ENCODE measurements around the gene CD99.
"Not testable (repeated sequence)": the region's sequence is repeated elsewhere in the genome, so short reads cannot be mapped to it uniquely, and the experiment has no call there.

The CD99 gene

DNA sequence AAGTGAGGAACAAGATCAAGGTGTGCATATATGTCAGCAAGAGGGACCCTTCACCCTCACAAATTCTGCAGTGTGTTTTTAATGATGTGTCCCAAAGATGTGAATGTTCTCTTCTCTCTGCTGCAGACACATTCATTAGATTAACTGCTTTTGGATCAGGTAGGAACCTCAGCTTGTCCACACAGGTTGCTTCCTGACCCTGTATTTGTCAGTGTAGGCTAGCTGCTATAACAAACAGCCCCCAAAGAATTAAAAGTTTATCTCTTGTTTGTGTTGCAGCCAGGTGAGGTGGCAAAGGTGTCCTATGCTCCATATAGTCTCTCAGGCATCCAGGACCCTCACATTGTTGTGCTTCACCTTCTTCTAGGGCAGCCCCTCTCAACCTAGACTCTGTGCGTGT is 78.5 kb downstream of the CD99 start:
- no peak overlapping the region for H2BK12ac ChIP-seq (ENCODE audit: low read length in 2 of 2)
- no peak for DNase-seq
- H3K27me3 ChIP-seq (ENCODE audit: control insufficient read depth in 1 of 2, insufficient read depth in 1 of 2, low read length in 2 of 2) = peaks cover 0 to 15% of the 10 kb centered on the region in 2 experiments
- peak overlapping the region in 1 of 2 experiments; percentile 29 for H3K18ac ChIP-seq (ENCODE audit: low read depth in 1 of 2, low read length in 2 of 2)
- peaks cover 1% of the 10 kb centered on the region for H3K9me3 ChIP-seq (ENCODE audit: control insufficient read depth, low read length)
- no peak overlapping the region for H2AFZ ChIP-seq (ENCODE audit: low read depth, low read length)
- no peaks in the 10 kb centered on the region for H3K4me1 ChIP-seq (ENCODE audit: control insufficient read depth, insufficient read depth, low read depth, low read length)
- no peak overlapping the region for H4K8ac ChIP-seq (ENCODE audit: low read length)
- 88% methylated on average over 1 of the region's 1 CpG for WGBS
- no peak overlapping the region for H2BK5ac ChIP-seq (ENCODE audit: low read depth, low read length, poor library complexity, severe bottlenecking)
- no peak overlapping the region for H3K27ac ChIP-seq (ENCODE audit: low read length, poor library complexity, severe bottlenecking)
- H2AK5ac ChIP-seq (ENCODE audit: low read length, severe bottlenecking) = no peak overlapping the region
- H3K23ac ChIP-seq (ENCODE audit: low read length in 2 of 2) = no peak overlapping the region
- H3K4me2 ChIP-seq (ENCODE audit: low read length, poor library complexity, severe bottlenecking) = no peak overlapping the region
- no peak overlapping the region for H2BK15ac ChIP-seq (ENCODE audit: low read depth, poor library complexity, severe bottlenecking)
- H3K36me3 ChIP-seq (ENCODE audit: control insufficient read depth in 1 of 2, insufficient read depth in 2 of 2, low read depth in 1 of 2, low read length in 2 of 2) = peaks cover 0 to 24% of the 10 kb centered on the region in 2 experiments
- no peak overlapping the region for H3K14ac ChIP-seq (ENCODE audit: low read length in 2 of 2)
- no peak overlapping the region for H2BK120ac ChIP-seq (ENCODE audit: low read depth, low read length)
- H3K79me1 ChIP-seq (replicated peaks; ENCODE audit: low read length, poor library complexity, severe bottlenecking) = no peaks in the 10 kb centered on the region
- H3K9ac ChIP-seq (ENCODE audit: low read length) = no peak overlapping the region
- no peak overlapping the region for H3K4me3 ChIP-seq (ENCODE audit: insufficient read depth in 1 of 2, low read depth in 1 of 2, low read length in 2 of 2)
- H4K91ac ChIP-seq (ENCODE audit: low read length) = no peak overlapping the region
- H3K4ac ChIP-seq (ENCODE audit: low read depth in 1 of 2, low read length in 2 of 2) = no peak overlapping the region

DNA sequence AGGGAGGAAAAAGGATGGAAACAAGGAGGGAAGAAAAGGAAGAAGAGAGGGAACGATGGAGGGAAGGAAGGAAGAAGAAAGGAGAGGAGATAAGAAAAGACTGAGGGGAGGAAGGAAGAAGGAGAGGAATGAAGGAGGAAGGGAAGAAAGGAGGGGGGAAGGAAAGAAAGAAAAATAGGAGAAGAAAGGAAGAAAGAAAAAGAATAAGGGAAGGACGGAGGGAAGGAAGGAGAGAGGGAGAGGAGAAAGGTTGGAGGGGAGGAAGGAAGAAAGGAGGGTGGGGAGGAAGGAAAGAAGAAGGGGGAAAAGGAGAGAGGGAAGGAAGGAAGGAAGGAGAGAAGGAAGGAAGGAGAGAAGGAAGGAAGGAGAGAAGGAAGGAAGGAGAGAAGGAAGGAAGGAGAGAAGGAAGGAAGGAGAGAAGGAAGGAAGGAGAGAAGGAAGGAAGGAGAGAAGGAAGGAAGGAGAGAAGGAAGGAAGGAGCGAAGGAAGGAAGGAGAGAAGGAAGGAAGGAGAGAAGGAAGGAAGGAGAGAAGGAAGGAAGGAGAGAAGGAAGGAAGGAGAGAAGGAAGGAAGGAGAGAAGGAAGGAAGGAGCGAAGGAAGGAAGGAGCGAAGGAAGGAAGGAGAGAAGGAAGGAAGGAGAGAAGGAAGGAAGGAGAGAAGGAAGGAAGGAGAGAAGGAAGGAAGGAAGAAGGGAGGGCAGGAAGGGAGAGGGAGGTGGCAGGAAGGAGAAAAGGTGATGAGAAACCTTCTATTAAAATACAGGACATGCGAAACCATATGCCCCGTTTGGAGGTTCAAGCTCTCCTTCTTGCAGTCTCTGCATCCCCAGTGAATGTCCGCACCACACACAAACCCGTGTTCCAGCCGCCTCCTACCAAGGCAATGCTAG is 82.3 kb downstream of the CD99 start:
- H3K9ac ChIP-seq (ENCODE audit: low read length); H3K9me3 ChIP-seq (ENCODE audit: control insufficient read depth, low read length); H3K18ac ChIP-seq (ENCODE audit: low read depth in 1 of 2, low read length in 2 of 2); H2AFZ ChIP-seq (ENCODE audit: low read depth, low read length); H3K27ac ChIP-seq (ENCODE audit: low read length, poor library complexity, severe bottlenecking); H3K4me3 ChIP-seq (ENCODE audit: insufficient read depth in 1 of 2, low read depth in 1 of 2, low read length in 2 of 2); H3K23ac ChIP-seq (ENCODE audit: low read length in 2 of 2); H4K8ac ChIP-seq (ENCODE audit: low read length); H2BK120ac ChIP-seq (ENCODE audit: low read depth, low read length); H3K4me1 ChIP-seq (ENCODE audit: control insufficient read depth, insufficient read depth, low read depth, low read length); H2BK15ac ChIP-seq (ENCODE audit: low read depth, poor library complexity, severe bottlenecking); H3K4me2 ChIP-seq (ENCODE audit: low read length, poor library complexity, severe bottlenecking); H3K14ac ChIP-seq (ENCODE audit: low read length in 2 of 2); H3K4ac ChIP-seq (ENCODE audit: low read depth in 1 of 2, low read length in 2 of 2); H2AK5ac ChIP-seq (ENCODE audit: low read length, severe bottlenecking); H3K79me1 ChIP-seq (replicated peaks; ENCODE audit: low read length, poor library complexity, severe bottlenecking); H2BK12ac ChIP-seq (ENCODE audit: low read length in 2 of 2); H2BK5ac ChIP-seq (ENCODE audit: low read depth, low read length, poor library complexity, severe bottlenecking); H4K91ac ChIP-seq (ENCODE audit: low read length); DNase-seq: not testable (repeated sequence)
- Histone ChIP-seq H3K36me3 (ENCODE audit: control insufficient read depth in 1 of 2, insufficient read depth in 2 of 2, low read depth in 1 of 2, low read length in 2 of 2) (peaks cover 0 to 38% of the 10 kb centered on the region in 2 experiments), H3K27me3 (ENCODE audit: control insufficient read depth in 1 of 2, insufficient read depth in 1 of 2, low read length in 2 of 2) (peaks cover 0 to 15% of the 10 kb centered on the region in 2 experiments)
- 81% methylated on average over 8 of the region's 10 CpGs for WGBS

DNA sequence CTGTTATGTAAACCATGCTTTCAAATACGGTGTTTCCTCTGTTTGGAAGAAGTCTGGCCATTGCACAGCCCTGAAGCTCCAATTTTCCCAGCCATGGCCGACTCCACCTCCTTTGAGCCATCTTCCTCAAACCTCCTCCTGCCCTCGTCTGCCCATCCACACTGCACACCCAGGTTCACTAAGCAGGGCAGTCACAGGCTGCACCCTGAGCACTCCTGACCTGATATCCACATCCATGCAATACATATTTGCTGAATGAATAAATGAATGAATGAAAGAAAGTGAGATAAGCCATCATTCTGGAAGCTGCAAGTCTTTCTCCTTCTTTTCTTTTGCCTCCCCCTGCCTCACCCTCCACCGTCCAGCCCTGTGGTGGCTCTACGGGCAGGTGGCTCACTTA is 83.0 kb downstream of the CD99 start:
- Histone ChIP-seq H3K4ac (ENCODE audit: low read depth in 1 of 2, low read length in 2 of 2) (no peak overlapping the region), H3K23ac (ENCODE audit: low read length in 2 of 2) (no peak overlapping the region), H2BK15ac (ENCODE audit: low read depth, poor library complexity, severe bottlenecking) (no peak overlapping the region), H3K27ac (ENCODE audit: low read length, poor library complexity, severe bottlenecking) (no peak overlapping the region), H3K4me1 (ENCODE audit: control insufficient read depth, insufficient read depth, low read depth, low read length) (no peaks in the 10 kb centered on the region), H3K9me3 (ENCODE audit: control insufficient read depth, low read length) (peaks cover 5% of the 10 kb centered on the region), H4K91ac (ENCODE audit: low read length) (no peak overlapping the region), H3K9ac (ENCODE audit: low read length) (no peak overlapping the region), H2BK5ac (ENCODE audit: low read depth, low read length, poor library complexity, severe bottlenecking) (no peak overlapping the region), H3K4me3 (ENCODE audit: insufficient read depth in 1 of 2, low read depth in 1 of 2, low read length in 2 of 2) (no peak overlapping the region), H2BK120ac (ENCODE audit: low read depth, low read length) (no peak overlapping the region), H4K8ac (ENCODE audit: low read length) (no peak overlapping the region), H3K18ac (ENCODE audit: low read depth in 1 of 2, low read length in 2 of 2) (no peak overlapping the region), H2AFZ (ENCODE audit: low read depth, low read length) (no peak overlapping the region), H3K27me3 (ENCODE audit: control insufficient read depth in 1 of 2, insufficient read depth in 1 of 2, low read length in 2 of 2) (peaks cover 0 to 12% of the 10 kb centered on the region in 2 experiments), H3K14ac (ENCODE audit: low read length in 2 of 2) (no peak overlapping the region), H3K36me3 (ENCODE audit: control insufficient read depth in 1 of 2, insufficient read depth in 2 of 2, low read depth in 1 of 2, low read length in 2 of 2) (peaks cover 0 to 38% of the 10 kb centered on the region in 2 experiments), H3K4me2 (ENCODE audit: low read length, poor library complexity, severe bottlenecking) (no peak overlapping the region), H2BK12ac (ENCODE audit: low read length in 2 of 2) (no peak overlapping the region), H3K79me1 (replicated peaks; ENCODE audit: low read length, poor library complexity, severe bottlenecking) (no peaks in the 10 kb centered on the region), H2AK5ac (ENCODE audit: low read length, severe bottlenecking) (no peak overlapping the region)
- 83% methylated on average over 5 of the region's 5 CpGs for WGBS
- DNase-seq = no peak

DNA sequence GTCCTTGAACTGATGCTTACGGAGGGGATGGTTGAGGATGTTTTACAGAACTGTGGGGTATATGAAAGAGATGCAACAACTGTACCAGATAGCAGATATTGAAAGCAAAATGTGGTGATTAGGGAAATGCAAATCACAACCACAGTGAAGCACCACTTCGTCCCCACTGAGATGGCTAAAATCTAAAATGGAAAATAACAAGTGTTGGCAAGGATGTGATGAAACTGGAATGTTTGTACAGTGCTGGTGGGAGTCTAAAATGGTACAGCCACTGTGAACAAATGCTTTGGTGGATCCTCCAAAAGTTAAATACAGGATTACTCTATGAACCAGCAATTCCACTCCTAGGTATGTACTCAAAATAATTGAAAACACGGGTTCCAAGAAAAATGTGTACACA is 83.7 kb downstream of the CD99 start:
- Histone ChIP-seq H3K18ac (ENCODE audit: low read depth in 1 of 2, low read length in 2 of 2) (no peak overlapping the region), H3K9ac (ENCODE audit: low read length) (no peak overlapping the region), H3K9me3 (ENCODE audit: control insufficient read depth, low read length) (peaks cover 5% of the 10 kb centered on the region), H2BK120ac (ENCODE audit: low read depth, low read length) (no peak overlapping the region), H3K4ac (ENCODE audit: low read depth in 1 of 2, low read length in 2 of 2) (no peak overlapping the region), H2AFZ (ENCODE audit: low read depth, low read length) (no peak overlapping the region), H4K8ac (ENCODE audit: low read length) (no peak overlapping the region), H3K14ac (ENCODE audit: low read length in 2 of 2) (no peak overlapping the region), H3K4me1 (ENCODE audit: control insufficient read depth, insufficient read depth, low read depth, low read length) (no peaks in the 10 kb centered on the region), H3K23ac (ENCODE audit: low read length in 2 of 2) (no peak overlapping the region), H2AK5ac (ENCODE audit: low read length, severe bottlenecking) (no peak overlapping the region), H4K91ac (ENCODE audit: low read length) (no peak overlapping the region), H3K27me3 (ENCODE audit: control insufficient read depth in 1 of 2, insufficient read depth in 1 of 2, low read length in 2 of 2) (peaks cover 0 to 7% of the 10 kb centered on the region in 2 experiments), H3K36me3 (ENCODE audit: control insufficient read depth in 1 of 2, insufficient read depth in 2 of 2, low read depth in 1 of 2, low read length in 2 of 2) (peaks cover 0 to 33% of the 10 kb centered on the region in 2 experiments), H3K27ac (ENCODE audit: low read length, poor library complexity, severe bottlenecking) (no peak overlapping the region), H3K4me2 (ENCODE audit: low read length, poor library complexity, severe bottlenecking) (no peak overlapping the region), H2BK5ac (ENCODE audit: low read depth, low read length, poor library complexity, severe bottlenecking) (no peak overlapping the region), H3K4me3 (ENCODE audit: insufficient read depth in 1 of 2, low read depth in 1 of 2, low read length in 2 of 2) (no peak overlapping the region), H2BK12ac (ENCODE audit: low read length in 2 of 2) (no peak overlapping the region), H2BK15ac (ENCODE audit: low read depth, poor library complexity, severe bottlenecking) (no peak overlapping the region), H3K79me1 (replicated peaks; ENCODE audit: low read length, poor library complexity, severe bottlenecking) (no peaks in the 10 kb centered on the region)
- DNase-seq = no peak
- WGBS = 100% methylated on average over 2 of the region's 3 CpGs
